K562 (cell line): ENCODE results near the gene C10orf105. TPM values are rescaled to one million over a fixed set of nuclear protein-coding genes. Genes with fewer than 3 reads are reported as not detected.
A peak's percentile ranks its signal among the peaks of the same experiment; 100 is the strongest.

Experiments used
- ATAC-seq: fragments of 200-7000 bp; cut with Tn5 transposase; 3 replicates; pipeline ENCODE4 v1.9.1; 2020; ENCODE audit warnings: moderate library complexity
- BruUV-seq: library from RNA; stranded (reverse); fragments of 400-500 nt; replicated peaks from 2 replicates; lab custom pipeline; 2021; lab: Mats Ljungman, UMichigan
- CTCF ChIA-PET: fragments of 300-600 bp; formaldehyde crosslinking; extraction: SDS; loops from one replicate; lab custom pipeline; 2021; ENCODE audit warnings: low intra/inter-chr PET ratio; lab: Yijun Ruan, JAX
- POLR2A ChIA-PET: fragments of 300-600, 350-650 bp; sonication (Branson Sonifier 250); formaldehyde crosslinking; extraction: SDS; loops from one replicate; lab custom pipeline; 2021; ENCODE audit warnings: antibody characterized with exemption, inconsistent platforms; lab: Yijun Ruan, JAX
- DNase-seq, 4 experiments: peaks; one replicate each; pipeline versions ENCODE4 v3.0.0 to v3.0.0-alpha.2; 2011 to 2018; ENCODE audit warnings: low spot score in 3 of 4, mixed read lengths in 3 of 4; ENCODE audit errors: extremely low read depth in 1 of 4
- FAIRE-seq: peaks from 2 replicates; lab custom pipeline; 2011; peaks lifted over from hg19 to GRCh38; lab: Jason Lieb, UNC
- H2AFZ ChIP-seq: 2 replicates; pipeline ENCODE4 v1.6.0; 2011; ENCODE audit warnings: low read depth, low read length, control low read depth, inconsistent platforms
- H3K27ac ChIP-seq: fragments of 200-600 bp; 3 replicates; pipeline ENCODE4 v1.8.0; 2011; ENCODE audit warnings: low read depth, mild to moderate bottlenecking, control low read depth, inconsistent platforms, low read length, moderate library complexity, mixed read lengths; ENCODE audit errors: extremely low read depth
- H3K27me3 ChIP-seq, 2 experiments: fragments of 300-600 bp in 1 of 2; 2 replicates in 1 of 2; 3 replicates in 1 of 2; pipeline versions ENCODE4 v1.6.0 to v1.8.0; 2011; ENCODE audit warnings: inconsistent platforms in 2 of 2, low read length in 2 of 2, mild to moderate bottlenecking in 1 of 2, mixed read lengths in 1 of 2, moderate library complexity in 1 of 2; ENCODE audit not compliant: control insufficient read depth in 2 of 2, insufficient read depth in 2 of 2
- H3K36me3 ChIP-seq: fragments of 300-600 bp; 3 replicates; pipeline ENCODE4 v1.8.0; 2011; ENCODE audit warnings: mild to moderate bottlenecking, low read length, inconsistent platforms; ENCODE audit not compliant: control insufficient read depth, insufficient read depth
- H3K4me1 ChIP-seq, 2 experiments: fragments of 200-600 bp in 1 of 2; replicated peaks in 1 of 2; 2 replicates in 1 of 2; 3 replicates in 1 of 2; pipeline versions ENCODE4 v1.5.1 to v1.8.0; 2011; ENCODE audit warnings: inconsistent platforms in 2 of 2, low read length in 2 of 2, mild to moderate bottlenecking in 1 of 2, mixed read lengths in 1 of 2, moderate library complexity in 1 of 2; ENCODE audit not compliant: control insufficient read depth in 2 of 2, insufficient read depth in 2 of 2
- H3K4me2 ChIP-seq: 2 replicates; pipeline ENCODE4 v1.6.1; 2011; ENCODE audit warnings: low read length, control low read depth, inconsistent platforms, mixed read lengths; ENCODE audit not compliant: insufficient read depth
- H3K4me3 ChIP-seq: fragments of 200-600 bp; sonication (generic), shearing (Covaris generic); 2 replicates; pipeline ENCODE4 v1.5.1; 2016; ENCODE audit warnings: control low read depth, inconsistent platforms
- H3K79me2 ChIP-seq: fragments of 200-600 bp; 3 replicates; pipeline ENCODE4 v1.8.0; 2011; ENCODE audit warnings: low read length, inconsistent platforms; ENCODE audit not compliant: control insufficient read depth, insufficient read depth
- H3K9ac ChIP-seq, 2 experiments: 2 replicates each; pipeline versions ENCODE4 v1.6.0 to v1.6.1; 2011; ENCODE audit warnings: low read depth in 2 of 2, low read length in 2 of 2, control low read depth in 1 of 2, inconsistent platforms in 1 of 2, mild to moderate bottlenecking in 1 of 2, mixed read lengths in 1 of 2; ENCODE audit not compliant: insufficient read depth in 1 of 2
- H3K9me1 ChIP-seq: one replicate; pipeline ENCODE4 v1.6.0; 2011; ENCODE audit warnings: inconsistent platforms, mild to moderate bottlenecking, low read length, moderate library complexity; ENCODE audit not compliant: control insufficient read depth, insufficient read depth
- H3K9me3 ChIP-seq: replicated peaks from 2 replicates; pipeline ENCODE4 v1.5.1; 2011; ENCODE audit warnings: low read depth, low read length, inconsistent platforms; ENCODE audit not compliant: control insufficient read depth, insufficient read depth
- H4K20me1 ChIP-seq: replicated peaks from 2 replicates; pipeline ENCODE4 v1.6.1; 2011; ENCODE audit warnings: low read length, inconsistent platforms, mixed read lengths; ENCODE audit not compliant: control insufficient read depth, insufficient read depth
- ARID3A ChIP-seq: IDR thresholded peaks from 2 replicates; pipeline ENCODE4 v1.6.1; 2012; ENCODE audit warnings: low read depth, low read length, improper control_type of control experiment, borderline replicate concordance
- BRCA1 ChIP-seq, 2 experiments: fragments of 450-650 bp in 1 of 2; sonication (generic) in 1 of 2; formaldehyde crosslinking in 1 of 2; IDR thresholded peaks; 2 replicates each; pipeline versions ENCODE4 v1.5.0 to v1.6.1; 2017 to 2020; ENCODE audit warnings: mild to moderate bottlenecking in 1 of 2, missing genetic modification reagents in 1 of 2
- CTBP1 ChIP-seq: fragments of 450-650 bp; IDR thresholded peaks from 2 replicates; pipeline ENCODE4 v1.6.1; 2016; ENCODE audit warnings: borderline replicate concordance
- DLX4 ChIP-seq: fragments of 250-450 bp; sonication (Bioruptor Pico); IDR thresholded peaks from 2 replicates; pipeline ENCODE4 v1.6.1; 2021; ENCODE audit warnings: mild to moderate bottlenecking
- E2F1 ChIP-seq: sonication (generic); formaldehyde crosslinking; IDR thresholded peaks from 2 replicates; pipeline ENCODE4 v1.8.1; 2023; ENCODE audit warnings: mild to moderate bottlenecking, missing genetic modification reagents, moderate library complexity
- NCOA2 ChIP-seq, 2 experiments: fragments of 450-650 bp; IDR thresholded peaks; 2 replicates each; pipeline ENCODE4 v1.6.1; 2018; ENCODE audit warnings: mild to moderate bottlenecking in 2 of 2, moderate library complexity in 1 of 2; ENCODE audit not compliant: partially characterized antibody in 2 of 2
- PKNOX1 ChIP-seq: fragments of 450-650 bp; IDR thresholded peaks from 2 replicates; pipeline ENCODE4 v1.6.1; 2016
- POLR2H ChIP-seq: IDR thresholded peaks from 2 replicates; pipeline ENCODE4 v1.6.1; 2016; ENCODE audit warnings: missing genetic modification characterization, low read depth, mild to moderate bottlenecking, control low read depth, missing compliant biosample characterization, moderate library complexity
- PRPF4 ChIP-seq: fragments of 200-400 bp; formaldehyde crosslinking; IDR thresholded peaks from one replicate; pipeline ENCODE4 v1.6.1; 2017; ENCODE audit warnings: low read length, low read depth, mild to moderate bottlenecking; ENCODE audit not compliant: insufficient read depth, poor library complexity, severe bottlenecking
- RBM25 ChIP-seq: fragments of 200-400 bp; formaldehyde crosslinking; IDR thresholded peaks from 2 replicates; pipeline ENCODE4 v1.6.1; 2018; ENCODE audit warnings: low read length, low read depth, moderate library complexity; ENCODE audit not compliant: severe bottlenecking
- RBM34 ChIP-seq: fragments of 200-400 bp; formaldehyde crosslinking; IDR thresholded peaks from 2 replicates; pipeline ENCODE4 v1.6.1; 2018; ENCODE audit warnings: low read length, borderline replicate concordance; ENCODE audit not compliant: insufficient read depth
- ZNF277 ChIP-seq: fragments of 250-450 bp; sonication (Bioruptor Pico); IDR thresholded peaks from 2 replicates; pipeline ENCODE4 v1.8.0; 2022; ENCODE audit warnings: inconsistent platforms, mild to moderate bottlenecking, moderate library complexity, borderline replicate concordance
- ZNF316 ChIP-seq: fragments of 450-650 bp; IDR thresholded peaks from 2 replicates; pipeline ENCODE4 v1.6.1; 2016
- WGBS: fragments of 100-300 bp; shearing (Covaris generic); methylation state at CpG from one replicate; pipeline ENCODE4 v1.1.6; 2016; ENCODE audit warnings: low coverage, mixed read lengths; ENCODE audit not compliant: insufficient coverage; ENCODE audit errors: missing lambda C conversion rate; 5-methylcytosine and 5-hydroxymethylcytosine counted together
- in situ Hi-C: fragments of 300-500 bp; cut with MboI; formaldehyde crosslinking; loops from 4 replicates; pipeline ENCODE4 v1.15.0; 2018; ENCODE audit warnings: inconsistent platforms, mixed read lengths
- intact Hi-C: fragments of 100-400 bp; cut with micrococcal nuclease; formaldehyde crosslinking; loops from 2 replicates; pipeline ENCODE4 v1.14.2; 2022
- polyA plus RNA-seq, 8 experiments: library from polyadenylated mRNA; depleted of rRNA in 4 of 8; stranded (reverse) in 5 of 8; unstranded in 3 of 8; fragments of >200 nt; fragmentation: Nextera tagmentation in 2 of 8; fragmentation: Illumina TruSeq in 1 of 8; extraction: Ambion mirVana in 2 of 8; extraction: Trizol in 1 of 8; gene quantifications; 2 replicates each; pipeline versions ENCODE4 v1.2.1 to v1.2.3, GENCODE V29; 2011 to 2014; ENCODE audit warnings: inconsistent platforms in 1 of 8, missing spikeins in 1 of 8
- total RNA-seq, 7 experiments: library from RNA; depleted of rRNA in 6 of 7; stranded (reverse); fragments of >200 nt in 6 of 7; fragmentation: Illumina TruSeq in 2 of 7; extraction: Trizol in 2 of 7; gene quantifications; 2 replicates each; pipeline versions ENCODE4 v1.2.1 to v1.2.3, GENCODE V29; 2011 to 2021; ENCODE audit warnings: low replicate concordance in 1 of 7

Gene C10orf105
- total and polyA plus RNA-seq, 9 of the 15 experiments (the other 6 are each of a cell fraction or from before 2014, with no cell fraction given), result 0.03 to 0.25 (median 0.04) TPM; not detected in 3

- no peaks in the 10 kb centered on the region for H3K9me1 ChIP-seq
- H3K27ac ChIP-seq, result no peak overlapping the region
- ChIA-PET CTCF (no interaction called here), POLR2A (interaction anchor here (0.6 to 1.7 kb wide), 6 partner anchors 9 to 1439 kb away, joined by 3 to 5 read pairs (median 4); no protein-coding TSS in a partner anchor)
- FAIRE-seq (no peak), ATAC-seq (no peak), DNase-seq (no peak)
- peaks cover 9 to 26% of the 10 kb centered on the region in 2 experiments for H3K4me1 ChIP-seq
- intact Hi-C loops, result no loop called here
- WGBS, result 70% methylated on average over 13 of the region's 13 CpGs
- H4K20me1 ChIP-seq, result no peaks in the 10 kb centered on the region
- H3K4me2 ChIP-seq, result no peak overlapping the region
- H3K36me3 ChIP-seq, result no peaks in the 10 kb centered on the region
- no TSS peak for BruUV-seq
- no peak overlapping the region for H3K4me3 ChIP-seq
- H3K9me3 ChIP-seq, result no peaks in the 10 kb centered on the region
- no peaks in the 10 kb centered on the region for H3K27me3 ChIP-seq
- no peaks in the 10 kb centered on the region for H3K79me2 ChIP-seq
- in situ Hi-C loops, result no loop called here
- peak overlapping the region in 1 of 2 experiments; percentile 8; a peak in 1 of 4 replicates for H3K9ac ChIP-seq
- H2AFZ ChIP-seq, result no peak overlapping the region
- TF ChIP-seq PRPF4 (no peak), ARID3A (no peak), PKNOX1 (no peak), E2F1 (CRISPR knock-in tag) (no peak), NCOA2 (IDR thresholded peaks at IDR 0.05; ENCODE audit: partially characterized antibody in 2 of 2) (no peak), ZNF316 (no peak), DLX4 (CRISPR knock-in tag) (no peak), POLR2H (tag) (no peak), RBM34 (no peak), RBM25 (no peak), CTBP1 (no peak), ZNF277 (no peak), BRCA1 (IDR thresholded peaks at IDR 0.05) (no peak), BRCA1 (CRISPR knock-in tag; IDR thresholded peaks at IDR 0.05) (no peak)
These were observed 33.9 kb downstream of the C10orf105 start for GRCh38 chr10:71685554-71686232.
